ENCODE results near the gene PPP2R1B. TPM values are rescaled to one million over a fixed set of nuclear protein-coding genes. Genes with fewer than 3 reads are reported as not detected.
A peak's percentile ranks its signal among the peaks of the same experiment; 100 is the strongest.

The PPP2R1B gene
- total and polyA plus RNA-seq, 11 donors, result 4.2 to 99.9 (median 7.9) TPM

DNA sequence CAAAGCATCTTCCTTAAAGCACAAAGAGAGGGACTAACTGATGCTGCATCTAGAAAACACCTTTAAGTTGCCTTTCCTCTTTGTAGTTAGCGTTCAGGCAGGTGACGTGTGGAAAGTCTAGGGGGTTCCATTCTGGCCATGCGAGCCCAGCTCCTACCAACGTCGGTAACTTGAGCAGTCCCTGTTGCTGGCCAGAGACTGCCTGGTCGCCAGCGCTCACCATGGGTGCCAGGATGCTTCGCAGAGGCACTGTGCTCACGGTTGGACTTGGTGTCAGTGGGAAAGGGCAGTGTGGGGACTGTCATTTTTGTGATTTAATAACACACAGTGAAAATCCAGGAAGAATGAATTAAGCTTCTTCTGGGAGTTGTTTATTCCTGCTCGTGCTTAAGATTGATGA lies 40.6 kb downstream of the PPP2R1B start:
- no peak for ATAC-seq
- intact Hi-C loops (cut with DNase I), result no loop called here
- no peak for DNase-seq

DNA sequence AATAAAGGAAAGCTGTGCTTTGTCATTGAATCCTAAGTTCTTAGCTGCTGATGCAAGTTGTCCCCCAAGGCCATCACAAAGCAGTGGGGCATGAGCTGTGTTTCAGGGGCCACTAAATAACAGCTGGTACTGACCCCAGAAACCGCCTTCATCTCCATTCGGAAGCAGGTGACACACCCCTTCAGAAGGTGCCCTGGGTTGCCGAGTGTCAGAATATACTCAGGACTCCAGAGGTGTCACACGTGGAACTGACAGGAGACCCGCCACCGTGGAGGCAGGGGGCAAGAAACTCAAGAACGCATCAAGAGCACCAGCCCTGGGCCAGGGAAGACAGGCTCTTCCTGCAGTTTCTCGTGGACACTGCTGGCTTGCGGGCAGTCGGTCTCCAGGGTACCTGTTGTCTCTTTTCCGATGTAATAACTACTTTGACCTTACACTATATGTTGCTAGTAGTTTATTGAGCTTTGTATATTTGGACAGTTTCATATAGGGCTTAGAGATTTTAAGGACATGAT lies 41.5 kb downstream of the PPP2R1B start:
- Histone ChIP-seq H3K27me3 (no peaks in the 10 kb centered on the region), H3K9me3 (no peaks in the 10 kb centered on the region), H3K36me3 (peaks cover 0 to 90% (median 81%) of the 10 kb centered on the region in 9 donors), H3K4me1 (peaks cover 0 to 23% (median 8%) of the 10 kb centered on the region in 12 donors), H3K27ac (no peak overlapping the region), H3K4me3 (no peak overlapping the region)
- ATAC-seq (no peak), DNase-seq (no peak)
- WGBS, 4 donors, result 92 to 94% (median 94%) methylated on average over 11 of the region's 11 CpGs
- intact Hi-C loops (cut with DNase I), result no loop called here
- TF ChIP-seq POLR2A (IDR thresholded peaks at IDR 0.05), result no peak

More for the DNA sequence above, 40.6 kb downstream of the PPP2R1B start:
- TF ChIP-seq, protein P1, sequence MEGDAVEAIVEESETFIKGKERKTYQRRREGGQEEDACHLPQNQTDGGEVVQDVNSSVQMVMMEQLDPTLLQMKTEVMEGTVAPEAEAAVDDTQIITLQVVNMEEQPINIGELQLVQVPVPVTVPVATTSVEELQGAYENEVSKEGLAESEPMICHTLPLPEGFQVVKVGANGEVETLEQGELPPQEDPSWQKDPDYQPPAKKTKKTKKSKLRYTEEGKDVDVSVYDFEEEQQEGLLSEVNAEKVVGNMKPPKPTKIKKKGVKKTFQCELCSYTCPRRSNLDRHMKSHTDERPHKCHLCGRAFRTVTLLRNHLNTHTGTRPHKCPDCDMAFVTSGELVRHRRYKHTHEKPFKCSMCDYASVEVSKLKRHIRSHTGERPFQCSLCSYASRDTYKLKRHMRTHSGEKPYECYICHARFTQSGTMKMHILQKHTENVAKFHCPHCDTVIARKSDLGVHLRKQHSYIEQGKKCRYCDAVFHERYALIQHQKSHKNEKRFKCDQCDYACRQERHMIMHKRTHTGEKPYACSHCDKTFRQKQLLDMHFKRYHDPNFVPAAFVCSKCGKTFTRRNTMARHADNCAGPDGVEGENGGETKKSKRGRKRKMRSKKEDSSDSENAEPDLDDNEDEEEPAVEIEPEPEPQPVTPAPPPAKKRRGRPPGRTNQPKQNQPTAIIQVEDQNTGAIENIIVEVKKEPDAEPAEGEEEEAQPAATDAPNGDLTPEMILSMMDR (IDR thresholded peaks at IDR 0.05), result no peak
- no peak for TF ChIP-seq POLR2A (IDR thresholded peaks at IDR 0.05)
- Histone ChIP-seq H3K27ac (no peak overlapping the region), H3K27me3 (no peaks in the 10 kb centered on the region), H3K36me3 (peaks cover 0 to 81% (median 72%) of the 10 kb centered on the region in 9 donors), H3K4me3 (no peak overlapping the region), H3K4me1 (peaks cover 0 to 32% (median 18%) of the 10 kb centered on the region in 12 donors), H3K9me3 (no peaks in the 10 kb centered on the region)
- WGBS, 4 donors, result 90 to 93% (median 93%) methylated on average over 10 of the region's 10 CpGs

DNA sequence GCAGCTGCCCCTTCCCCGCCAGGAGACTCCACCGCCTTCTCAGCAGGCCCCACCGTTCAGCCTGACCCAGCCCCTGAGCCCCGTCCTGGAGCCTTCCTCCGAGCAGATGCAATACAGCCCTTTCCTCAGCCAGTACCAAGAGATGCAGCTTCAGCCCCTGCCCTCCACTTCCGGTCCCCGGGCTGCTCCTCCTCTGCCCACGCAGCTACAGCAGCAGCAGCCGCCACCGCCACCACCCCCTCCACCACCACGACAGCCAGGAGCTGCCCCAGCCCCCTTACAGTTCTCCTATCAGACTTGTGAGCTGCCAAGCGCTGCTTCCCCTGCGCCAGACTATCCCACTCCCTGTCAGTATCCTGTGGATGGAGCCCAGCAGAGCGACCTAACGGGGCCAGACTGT lies 42.6 kb downstream of the PPP2R1B start:
- no peaks in the 10 kb centered on the region for H3K27me3 ChIP-seq
- no peak for DNase-seq
- peak in 3 of 4 donors; percentile 16 to 23 (median 18) for ATAC-seq
- no peaks in the 10 kb centered on the region for H3K9me3 ChIP-seq
- H3K27ac ChIP-seq, result no peak overlapping the region
- intact Hi-C loops (cut with DNase I), result no loop called here
- H3K4me3 ChIP-seq, result no peak overlapping the region
- H3K4me1 ChIP-seq, result peaks cover 0 to 18% (median 2%) of the 10 kb centered on the region in 12 donors
- H3K36me3 ChIP-seq, result peaks cover 0 to 95% (median 88%) of the 10 kb centered on the region in 9 donors
- WGBS, 4 donors, result 65 to 79% (median 75%) methylated on average over 12 to 15 of the region's 15 CpGs
- no peak for TF ChIP-seq POLR2A (IDR thresholded peaks at IDR 0.05)
- TF ChIP-seq, protein P1 (IDR thresholded peaks at IDR 0.05), result no peak

DNA sequence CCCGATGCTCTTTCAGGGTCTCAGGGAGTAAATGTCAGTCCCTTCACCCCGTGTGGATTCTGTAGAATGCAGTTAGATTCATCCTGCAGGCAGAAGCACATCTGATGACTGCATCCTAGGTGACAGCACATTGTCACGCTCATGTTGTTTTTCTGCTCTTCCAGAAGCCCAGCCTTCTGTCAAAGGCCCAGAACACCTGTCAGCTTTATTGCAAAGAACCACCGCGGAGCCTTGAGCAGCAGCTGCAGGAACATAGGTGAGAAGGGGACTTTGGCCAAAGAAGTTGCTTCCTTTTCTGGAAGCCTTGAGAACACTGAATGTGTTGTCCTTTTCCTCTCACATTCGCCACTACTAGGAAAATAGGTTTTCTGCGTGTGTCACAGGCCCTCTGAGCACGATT lies 43.7 kb downstream of the PPP2R1B start:
- WGBS, 4 donors, result 85 to 95% (median 92%) methylated on average over 8 of the region's 8 CpGs
- no peak overlapping the region for H3K4me3 ChIP-seq
- peaks cover 0 to 97% (median 85%) of the 10 kb centered on the region in 9 donors for H3K36me3 ChIP-seq
- H3K4me1 ChIP-seq, result peaks cover 0 to 20% (median 4%) of the 10 kb centered on the region in 12 donors
- no peak for ATAC-seq
- H3K27ac ChIP-seq, result no peak overlapping the region
- TF ChIP-seq, protein P1 (IDR thresholded peaks at IDR 0.05), result no peak
- no peak for TF ChIP-seq POLR2A (IDR thresholded peaks at IDR 0.05)
- no peak for DNase-seq
- intact Hi-C loops (cut with DNase I), result no loop called here
- H3K9me3 ChIP-seq, result no peaks in the 10 kb centered on the region
- no peaks in the 10 kb centered on the region for H3K27me3 ChIP-seq
